GM23248 (cell line): ENCODE data around the gene LTB. TPM values are rescaled to one million over a fixed set of nuclear protein-coding genes. Genes with fewer than 3 reads are reported as not detected.
"Not testable (repeated sequence)": the region's sequence is repeated elsewhere in the genome, so short reads cannot be mapped to it uniquely, and the experiment has no call there.

ENCODE experiments used
- DNase-seq: peaks from one replicate; pipeline ENCODE4 v3.0.0-alpha.2; 2015
- H2AFZ ChIP-seq: fragments of 200-600 bp; sonication (generic); 2 replicates; pipeline ENCODE4 v1.6.1; 2016; ENCODE audit warnings: antibody characterized with exemption
- H3F3A ChIP-seq: fragments of 200-600 bp; sonication (generic); 2 replicates; pipeline ENCODE4 v1.6.1; 2016; ENCODE audit warnings: mild to moderate bottlenecking, antibody characterized with exemption, mixed run types; ENCODE audit not compliant: insufficient read depth
- H3K27ac ChIP-seq: fragments of 200-600 bp; sonication (generic); 2 replicates; pipeline ENCODE4 v1.5.1; 2016; ENCODE audit warnings: mild to moderate bottlenecking
- H3K27me3 ChIP-seq: fragments of 200-600 bp; sonication (generic); replicated peaks from 2 replicates; pipeline ENCODE4 v1.6.1; 2016; ENCODE audit warnings: mild to moderate bottlenecking; ENCODE audit not compliant: insufficient read depth
- H3K36me3 ChIP-seq: fragments of 200-600 bp; sonication (generic); 2 replicates; pipeline ENCODE4 v1.6.1; 2016; ENCODE audit warnings: low read depth, mild to moderate bottlenecking
- H3K4me1 ChIP-seq: fragments of 200-600 bp; sonication (generic); 2 replicates; pipeline ENCODE4 v1.6.1; 2016; ENCODE audit warnings: mild to moderate bottlenecking; ENCODE audit not compliant: insufficient read depth
- H3K4me2 ChIP-seq: fragments of 200-600 bp; sonication (generic); one replicate; pipeline ENCODE4 v1.6.1; 2016; ENCODE audit warnings: mild to moderate bottlenecking; ENCODE audit not compliant: unreplicated experiment
- H3K4me3 ChIP-seq: fragments of 200-600 bp; sonication (generic); 2 replicates; pipeline ENCODE4 v1.5.1; 2016; ENCODE audit warnings: mild to moderate bottlenecking
- H3K79me2 ChIP-seq: fragments of 200-600 bp; sonication (generic); 2 replicates; pipeline ENCODE4 v1.6.1; 2016; ENCODE audit warnings: mild to moderate bottlenecking; ENCODE audit not compliant: insufficient read depth
- H3K9ac ChIP-seq: fragments of 200-600 bp; sonication (generic); 2 replicates; pipeline ENCODE4 v1.6.1; 2016; ENCODE audit warnings: mild to moderate bottlenecking
- H3K9me2 ChIP-seq: fragments of 200-600 bp; sonication (generic); 2 replicates; pipeline ENCODE4 v1.6.1; 2016; ENCODE audit warnings: mixed run types, mild to moderate bottlenecking, moderate library complexity; ENCODE audit not compliant: insufficient read depth
- H3K9me3 ChIP-seq: fragments of 200-600 bp; sonication (generic); one replicate; pipeline ENCODE4 v1.6.1; 2017; ENCODE audit warnings: low read depth
- H4K20me1 ChIP-seq: fragments of 200-600 bp; sonication (generic); 2 replicates; pipeline ENCODE4 v1.6.0; 2016; ENCODE audit not compliant: insufficient read depth
- EZH2 ChIP-seq: fragments of 200-600 bp; sonication (generic); IDR thresholded peaks from 2 replicates; pipeline ENCODE4 v1.6.1; 2018; ENCODE audit warnings: antibody characterized with exemption, mild to moderate bottlenecking; ENCODE audit not compliant: insufficient read depth, poor library complexity, severe bottlenecking
- EZH2phosphoT487 ChIP-seq: fragments of 200-600 bp; sonication (generic); IDR thresholded peaks from 2 replicates; pipeline ENCODE4 v1.6.1; 2018; ENCODE audit warnings: antibody characterized with exemption, moderate library complexity, mild to moderate bottlenecking, low read depth; ENCODE audit not compliant: insufficient read depth
- WGBS, 2 experiments: methylation state at CpG; one replicate each; pipeline ENCODE4 v1.1.6; 2015 to 2017; ENCODE audit warnings: low lambda C conversion rate in 2 of 2, low coverage in 1 of 2; ENCODE audit errors: missing lambda C conversion rate in 2 of 2; 5-methylcytosine and 5-hydroxymethylcytosine counted together
- in situ Hi-C: fragments of 300-500 bp; cut with MboI; formaldehyde crosslinking; loops from 2 replicates; pipeline ENCODE4 v1.15.0; 2020
- polyA plus RNA-seq: library from polyadenylated mRNA; unstranded; fragments of >200 nt; fragmentation: Nextera tagmentation; extraction: Ambion mirVana; gene quantifications from 2 replicates; pipeline ENCODE4 v1.2.1, GENCODE V29; 2016
- total RNA-seq: library from RNA; depleted of rRNA; stranded (reverse); fragments of >200 nt; shearing (Covaris generic); gene quantifications from 2 replicates; pipeline ENCODE4 v1.2.3, GENCODE V29; 2014

LTB gene
- total and polyA plus RNA-seq, 2 experiments from 2014 or later: not detected

GRCh38 chr6:31597006-31597405 is 14.8 kb upstream of the LTB start:
- WGBS, 2 experiments: 3 to 5% methylated on average over 2 of the region's 2 CpGs
- in situ Hi-C loops: loop anchor here (10.0 kb wide), 1 partner anchor 102 kb away; the partner anchor contains the start of gene MICB
- no peak overlapping the region for H2AFZ ChIP-seq
- H3K79me2 ChIP-seq: no peaks in the 10 kb centered on the region
- H3K9me2 ChIP-seq: no peaks in the 10 kb centered on the region
- DNase-seq: peak; percentile 48
- no peak overlapping the region for H3K4me3 ChIP-seq
- H3K27me3 ChIP-seq: no peaks in the 10 kb centered on the region
- no peak overlapping the region for H3K9ac ChIP-seq
- H3K27ac ChIP-seq: no peak overlapping the region
- no peaks in the 10 kb centered on the region for H3K4me1 ChIP-seq
- H3K9me3 ChIP-seq: no peaks in the 10 kb centered on the region
- no peaks in the 10 kb centered on the region for H3F3A ChIP-seq
- H3K36me3 ChIP-seq: no peaks in the 10 kb centered on the region
- no peak overlapping the region for H3K4me2 ChIP-seq
- H4K20me1 ChIP-seq: no peaks in the 10 kb centered on the region
- TF ChIP-seq EZH2phosphoT487 (no peak), EZH2 (no peak)

DNA sequence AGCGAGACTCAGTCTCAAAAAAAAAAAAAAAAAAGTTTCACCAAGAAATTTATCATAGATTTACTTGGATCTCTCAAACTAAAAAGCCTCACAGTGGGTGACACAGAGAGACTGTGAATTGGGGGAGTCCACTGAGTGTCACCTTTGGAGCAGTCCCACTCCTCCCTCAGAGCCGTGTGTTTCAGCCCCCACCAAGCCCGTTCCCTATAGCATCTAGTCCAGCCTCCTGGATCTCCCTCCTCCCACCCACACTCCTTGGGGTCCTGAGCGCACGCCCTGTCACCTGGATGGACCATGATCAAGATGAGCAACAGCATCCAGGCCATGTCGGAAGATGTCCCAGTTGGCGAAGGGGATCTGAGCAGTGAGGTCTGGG is 10.2 kb upstream of the LTB start:
- no peaks in the 10 kb centered on the region for H3K9me2 ChIP-seq
- H3K9ac ChIP-seq: no peak overlapping the region
- no peak overlapping the region for H3K4me3 ChIP-seq
- in situ Hi-C loops: loop anchor here (10.0 kb wide), 1 partner anchor 98 kb away; the partner anchor contains the start of gene MICB
- 87 to 88% methylated on average over 7 of the region's 7 CpGs for WGBS, 2 experiments
- no peak for DNase-seq
- no peaks in the 10 kb centered on the region for H3K79me2 ChIP-seq
- H3F3A ChIP-seq: no peaks in the 10 kb centered on the region
- no peaks in the 10 kb centered on the region for H3K36me3 ChIP-seq
- H3K9me3 ChIP-seq: no peaks in the 10 kb centered on the region
- no peaks in the 10 kb centered on the region for H3K27me3 ChIP-seq
- no peak overlapping the region for H3K27ac ChIP-seq
- no peak overlapping the region for H3K4me2 ChIP-seq
- no peaks in the 10 kb centered on the region for H4K20me1 ChIP-seq
- no peak overlapping the region for H2AFZ ChIP-seq
- 0 out of 2 replicates have a peak, but pooled peaks cover 4% of the 10 kb centered on the region for H3K4me1 ChIP-seq
- TF ChIP-seq EZH2: no peak
- TF ChIP-seq EZH2phosphoT487: no peak

GRCh38 chr6:31590691-31591090 is 8.5 kb upstream of the LTB start:
- not testable (repeated sequence) for H3K9ac ChIP-seq

DNA sequence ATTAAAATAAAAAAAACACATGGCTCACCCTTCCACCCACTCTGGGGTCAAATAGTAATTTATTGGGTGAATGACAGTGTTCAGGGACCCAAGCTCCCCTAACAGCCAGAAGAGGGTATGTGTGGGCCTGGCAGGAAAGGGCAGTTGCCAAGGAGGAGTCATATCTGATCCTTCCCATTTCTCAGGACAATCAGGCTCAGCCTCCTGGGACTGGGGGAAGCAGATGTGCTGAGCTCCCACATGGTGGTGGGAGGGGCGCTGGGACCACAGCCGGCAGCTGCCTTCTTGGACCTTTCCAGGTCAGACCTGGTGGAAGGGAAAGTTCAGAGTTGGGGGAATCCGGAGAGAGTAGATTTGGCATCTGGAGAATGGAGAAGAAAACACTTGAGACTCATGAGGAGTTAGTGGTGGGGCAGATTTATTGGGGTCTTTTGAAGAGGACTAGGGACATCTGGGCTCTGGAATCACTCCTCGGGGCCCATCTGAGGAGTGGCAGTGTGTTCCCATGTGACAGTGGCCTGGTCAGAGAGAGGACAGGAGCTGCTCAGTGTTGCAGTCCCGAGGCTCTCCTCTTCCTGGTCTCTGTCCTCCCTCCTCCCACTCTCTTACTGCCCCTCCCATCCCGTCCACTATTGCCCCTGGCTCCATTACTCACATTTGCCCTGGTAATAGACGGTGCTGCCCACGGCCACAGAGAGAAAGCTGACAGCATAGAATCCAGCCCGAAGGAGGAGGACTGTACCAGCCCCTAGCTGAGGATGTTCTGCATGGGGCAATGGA is 6.8 kb upstream of the LTB start:
- Histone ChIP-seq H2AFZ (peak overlapping the region; percentile 86), H3K4me1 (0 out of 2 replicates have a peak, but pooled peaks cover 4% of the 10 kb centered on the region), H3K4me3 (no peak overlapping the region), H3K9ac (no peak overlapping the region), H3K79me2 (no peaks in the 10 kb centered on the region), H3K36me3 (no peaks in the 10 kb centered on the region), H3K4me2 (peak overlapping the region; percentile 20), H3K27me3 (no peaks in the 10 kb centered on the region), H3K27ac (no peak overlapping the region), H3K9me2 (no peaks in the 10 kb centered on the region), H4K20me1 (no peaks in the 10 kb centered on the region), H3F3A (no peaks in the 10 kb centered on the region), H3K9me3 (no peaks in the 10 kb centered on the region)
- WGBS, 2 experiments: 27 to 35% methylated on average over 9 of the region's 9 CpGs
- DNase-seq: peak; percentile 50
- in situ Hi-C loops: no loop called here
- TF ChIP-seq EZH2phosphoT487: no peak
- TF ChIP-seq EZH2: no peak

More at GRCh38 chr6:31590691-31591090, 8.5 kb upstream of the LTB start:
- H3K36me3 ChIP-seq, H3K4me3 ChIP-seq, H3K27ac ChIP-seq, DNase-seq, H3K9me3 ChIP-seq, H2AFZ ChIP-seq, H3K27me3 ChIP-seq, H3K9me2 ChIP-seq, H3K4me1 ChIP-seq, H3F3A ChIP-seq, H3K79me2 ChIP-seq, H3K4me2 ChIP-seq, H4K20me1 ChIP-seq: not testable (repeated sequence)
- 67 to 68% methylated on average over 5 of the region's 5 CpGs for WGBS, 2 experiments
- in situ Hi-C loops: loop anchor here (10.0 kb wide), 1 partner anchor 96 kb away; the partner anchor contains the start of gene MICB
